Colonic mucosa (tissue), 4 donors: ENCODE data around the gene TPP1. TPM values are rescaled to one million over a fixed set of nuclear protein-coding genes. Genes with fewer than 3 reads are reported as not detected.

Source experiments
- DNase-seq: peaks from one replicate; pipeline ENCODE4 v3.0.0-alpha.2; 2020
- H3K27ac ChIP-seq: fragments of 200-600 bp; one replicate; pipeline ENCODE4 v1.8.0; 2021
- H3K27me3 ChIP-seq: fragments of 200-600 bp; one replicate; pipeline ENCODE4 v1.8.0; 2021
- H3K36me3 ChIP-seq: fragments of 200-600 bp; one replicate; pipeline ENCODE4 v1.8.0; 2021
- H3K4me1 ChIP-seq: fragments of 200-600 bp; one replicate; pipeline ENCODE4 v1.8.0; 2021; ENCODE audit warnings: mild to moderate bottlenecking
- H3K4me3 ChIP-seq: fragments of 200-600 bp; one replicate; pipeline ENCODE4 v1.8.0; 2021
- H3K9ac ChIP-seq, 2 donors: one replicate each; pipeline ENCODE4 v1.7.0; 2013; ENCODE audit warnings: control low read depth in 2 of 2, low read depth in 2 of 2, low read length in 2 of 2
- H3K9me3 ChIP-seq: fragments of 200-600 bp; one replicate; pipeline ENCODE4 v1.8.0; 2021
- intact Hi-C: fragments of 100-400 bp; cut with DNase I; formaldehyde crosslinking; loops from one replicate; pipeline ENCODE4 v1.14.1; 2022
- total RNA-seq, 2 donors: library from RNA; stranded (reverse); fragmentation: NEBNext Ultra II Directional in 1 of 2; extraction: Animal tissue kit (Norgen Biotek cat#: 25700) in 1 of 2; gene quantifications; one replicate each; pipeline ENCODE4 v1.2.1, GENCODE V29; 2021
- TF ChIP-seq, protein P1 (sequence below): fragments of 200-600 bp; IDR thresholded peaks from one replicate; pipeline ENCODE4 v1.8.0; 2022; ENCODE audit warnings: antibody characterized with exemption, mild to moderate bottlenecking
- donor health status: healthy.
- donor health status: DM: no; HTN: no; CAD: no.
- donor health status: DM: no; HTN: no; CAD: no.

Gene TPP1
- total RNA-seq, 2 donors from 2014 or later, result 83.4 to 123 TPM

DNA sequence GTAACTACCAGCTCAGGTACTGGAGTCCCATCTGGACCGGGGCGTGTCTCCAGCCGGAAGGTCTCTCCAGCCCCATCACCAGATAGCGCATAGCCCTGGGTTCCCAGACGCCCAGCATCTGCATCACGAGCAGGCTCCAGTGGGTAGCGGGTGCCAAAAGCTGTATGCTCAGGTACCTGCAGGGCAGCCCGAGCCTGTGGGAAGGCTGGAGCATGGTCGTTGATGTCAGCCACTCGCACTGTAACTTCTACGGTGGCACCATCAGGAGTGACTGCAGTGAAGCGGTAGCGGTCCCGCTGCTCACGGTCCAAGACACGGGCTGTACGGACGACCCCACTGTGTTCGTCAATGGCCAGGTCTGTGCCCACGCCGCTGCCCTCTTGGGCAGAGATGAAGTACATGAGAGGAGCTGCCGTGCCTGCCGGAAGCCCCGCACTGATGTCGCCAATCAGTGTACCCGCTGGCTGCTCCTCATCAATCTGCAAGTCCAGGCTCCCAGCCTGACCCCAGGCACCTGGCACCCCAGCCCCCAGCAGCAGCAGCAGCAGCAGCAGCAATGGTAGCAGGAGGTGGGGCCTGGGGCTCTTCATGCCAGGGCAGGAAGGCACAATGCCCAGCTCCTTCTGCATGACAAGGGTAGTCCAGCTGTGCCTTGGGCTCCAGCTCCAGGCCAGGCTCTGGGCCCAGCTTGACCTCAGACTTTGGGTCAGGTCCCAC, 21.9 kb upstream of the TPP1 start:
- no peak overlapping the region for H3K4me3 ChIP-seq
- no peaks in the 10 kb centered on the region for H3K4me1 ChIP-seq
- no peaks in the 10 kb centered on the region for H3K9me3 ChIP-seq
- intact Hi-C loops, result no loop called here
- no peak for DNase-seq
- H3K27ac ChIP-seq, result no peak overlapping the region
- no peaks in the 10 kb centered on the region for H3K27me3 ChIP-seq
- H3K9ac ChIP-seq, result no peak overlapping the region
- TF ChIP-seq, protein P1, sequence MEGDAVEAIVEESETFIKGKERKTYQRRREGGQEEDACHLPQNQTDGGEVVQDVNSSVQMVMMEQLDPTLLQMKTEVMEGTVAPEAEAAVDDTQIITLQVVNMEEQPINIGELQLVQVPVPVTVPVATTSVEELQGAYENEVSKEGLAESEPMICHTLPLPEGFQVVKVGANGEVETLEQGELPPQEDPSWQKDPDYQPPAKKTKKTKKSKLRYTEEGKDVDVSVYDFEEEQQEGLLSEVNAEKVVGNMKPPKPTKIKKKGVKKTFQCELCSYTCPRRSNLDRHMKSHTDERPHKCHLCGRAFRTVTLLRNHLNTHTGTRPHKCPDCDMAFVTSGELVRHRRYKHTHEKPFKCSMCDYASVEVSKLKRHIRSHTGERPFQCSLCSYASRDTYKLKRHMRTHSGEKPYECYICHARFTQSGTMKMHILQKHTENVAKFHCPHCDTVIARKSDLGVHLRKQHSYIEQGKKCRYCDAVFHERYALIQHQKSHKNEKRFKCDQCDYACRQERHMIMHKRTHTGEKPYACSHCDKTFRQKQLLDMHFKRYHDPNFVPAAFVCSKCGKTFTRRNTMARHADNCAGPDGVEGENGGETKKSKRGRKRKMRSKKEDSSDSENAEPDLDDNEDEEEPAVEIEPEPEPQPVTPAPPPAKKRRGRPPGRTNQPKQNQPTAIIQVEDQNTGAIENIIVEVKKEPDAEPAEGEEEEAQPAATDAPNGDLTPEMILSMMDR, result no peak
- H3K36me3 ChIP-seq, result no peaks in the 10 kb centered on the region

DNA sequence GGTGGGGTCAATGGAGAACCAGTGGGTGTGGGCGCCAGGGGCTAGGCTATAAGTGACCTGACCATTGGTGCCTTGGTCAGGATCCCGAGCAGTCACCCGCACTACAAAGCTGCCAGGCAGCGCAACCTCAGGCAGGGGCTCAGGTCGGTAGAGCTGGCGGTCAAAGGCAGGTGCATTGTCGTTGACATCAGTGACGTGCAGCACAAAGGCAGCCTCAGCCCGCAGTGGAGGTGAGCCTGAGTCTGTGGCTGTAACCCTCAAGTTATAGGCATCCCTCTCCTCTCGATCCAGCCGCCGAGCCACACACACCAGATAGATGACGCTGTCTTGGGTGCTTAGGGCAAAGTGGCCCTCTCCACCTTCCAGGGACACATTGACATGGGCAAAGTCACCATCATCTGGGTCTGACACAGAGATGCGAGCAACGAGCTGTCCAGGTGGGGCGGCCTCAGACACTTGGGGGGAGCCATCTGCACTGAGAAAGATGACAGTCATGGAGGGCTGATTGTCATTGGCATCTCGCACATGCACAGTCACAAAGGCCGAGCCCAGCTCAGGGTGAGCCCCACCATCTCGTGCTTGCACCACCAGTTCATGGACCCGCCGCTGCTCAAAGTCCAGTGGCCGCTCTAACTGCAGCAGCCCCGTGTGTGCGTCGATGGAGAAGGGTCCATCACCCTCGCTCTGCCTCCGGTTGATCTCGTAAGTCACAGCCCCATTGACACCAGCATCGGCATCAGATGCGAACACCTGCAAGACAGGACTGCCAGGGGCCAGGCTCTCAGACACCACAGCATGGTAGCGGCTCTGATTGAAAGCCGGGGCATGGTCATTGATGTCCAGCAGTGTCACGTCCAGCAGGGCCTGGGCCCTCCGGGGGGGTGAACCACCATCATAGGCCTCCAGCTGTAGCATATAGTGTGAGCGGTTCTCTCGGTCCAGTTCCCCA, 21.1 kb upstream of the TPP1 start:
- Histone ChIP-seq H3K4me3 (no peak overlapping the region), H3K9me3 (no peaks in the 10 kb centered on the region), H3K4me1 (no peaks in the 10 kb centered on the region), H3K36me3 (no peaks in the 10 kb centered on the region), H3K9ac (no peak overlapping the region), H3K27me3 (no peaks in the 10 kb centered on the region), H3K27ac (no peak overlapping the region)
- no peak for DNase-seq
- TF ChIP-seq, protein P1, result no peak
- intact Hi-C loops, result no loop called here

DNA sequence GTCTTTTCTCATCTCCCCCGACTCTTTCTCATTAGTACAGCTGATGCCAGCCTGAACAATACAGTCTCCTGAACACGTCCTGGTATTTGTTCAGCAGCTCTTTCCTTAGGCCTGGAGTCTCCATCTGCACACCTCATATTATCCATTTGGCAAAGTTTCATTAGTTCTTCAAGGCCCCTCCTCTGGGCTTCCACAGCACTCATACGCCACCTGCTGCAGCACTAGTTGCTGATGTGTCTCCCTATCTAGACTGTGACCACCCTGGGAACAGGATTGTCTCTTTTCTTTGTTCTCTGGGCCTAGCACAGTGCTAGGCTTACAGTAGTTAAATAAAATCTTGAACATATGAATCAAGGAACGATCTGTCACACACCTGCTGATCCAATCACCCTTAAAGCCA, 19.2 kb upstream of the TPP1 start:
- DNase-seq, result no peak
- no peaks in the 10 kb centered on the region for H3K36me3 ChIP-seq
- H3K27ac ChIP-seq, result no peak overlapping the region
- no peak overlapping the region for H3K4me3 ChIP-seq
- no peaks in the 10 kb centered on the region for H3K9me3 ChIP-seq
- H3K9ac ChIP-seq, result peak overlapping the region; percentile 5 to 19
- intact Hi-C loops, result no loop called here
- no peaks in the 10 kb centered on the region for H3K27me3 ChIP-seq
- H3K4me1 ChIP-seq, result peaks cover 5% of the 10 kb centered on the region
- TF ChIP-seq, protein P1, result no peak

DNA sequence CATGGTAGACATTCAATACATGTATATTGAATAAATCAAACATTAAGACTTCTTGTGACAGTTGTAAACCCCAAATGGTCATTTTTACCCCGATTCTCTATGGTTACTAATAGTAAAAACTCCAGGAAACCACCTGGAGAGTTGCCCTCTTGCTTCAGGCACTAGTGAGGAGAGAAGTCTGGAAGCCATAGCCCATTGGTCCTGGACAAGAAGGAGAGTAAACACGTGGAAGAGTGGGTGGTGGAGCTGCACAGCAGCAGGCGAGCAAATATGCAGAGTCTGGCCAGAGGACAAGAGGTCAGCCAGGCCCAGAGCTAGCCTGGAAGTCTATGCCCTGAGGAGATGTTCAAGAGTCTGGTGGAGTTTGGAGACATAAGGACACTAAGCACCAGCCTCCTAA, 18.6 kb upstream of the TPP1 start:
- Histone ChIP-seq H3K9me3 (no peaks in the 10 kb centered on the region), H3K4me1 (peaks cover 5% of the 10 kb centered on the region), H3K9ac (peak overlapping the region in 1 of 2 donors; percentile 19), H3K27ac (peak overlapping the region; percentile 64), H3K36me3 (no peaks in the 10 kb centered on the region), H3K4me3 (no peak overlapping the region), H3K27me3 (no peaks in the 10 kb centered on the region)
- intact Hi-C loops, result no loop called here
- DNase-seq, result no peak
- TF ChIP-seq, protein P1, result no peak

DNA sequence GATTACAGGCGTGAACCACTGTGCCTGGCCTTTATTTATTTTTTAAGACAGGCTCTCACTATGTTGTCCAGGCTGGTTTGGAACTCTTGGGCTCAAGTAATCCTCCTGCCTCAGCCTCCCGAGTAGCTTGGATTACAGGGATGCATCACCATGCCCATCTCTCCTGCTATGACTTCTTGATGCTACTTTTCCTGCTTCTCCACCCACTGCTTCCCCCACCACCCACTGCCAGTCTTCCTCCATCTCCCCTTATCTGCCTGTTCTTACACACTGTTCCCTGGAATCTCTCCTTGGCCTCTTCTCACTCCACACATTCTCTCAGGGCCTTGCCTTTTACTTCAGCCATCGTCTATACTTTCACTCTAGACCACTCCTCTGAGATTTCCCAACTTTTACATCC, 17.3 kb upstream of the TPP1 start:
- Histone ChIP-seq H3K9me3 (no peaks in the 10 kb centered on the region), H3K9ac (no peak overlapping the region), H3K27ac (peak overlapping the region; percentile 64), H3K4me3 (no peak overlapping the region), H3K36me3 (no peaks in the 10 kb centered on the region), H3K27me3 (no peaks in the 10 kb centered on the region), H3K4me1 (peaks cover 5% of the 10 kb centered on the region)
- intact Hi-C loops, result no loop called here
- DNase-seq, result no peak
- TF ChIP-seq, protein P1, result no peak
